Activated naive CD8-positive, alpha-beta T cell treated with anti-CD3 and anti-CD28 coated beads, Interleukin-2, amount 50 U/mL, for 16 hours (primary cell): Measurements from ENCODE around the gene NRG4.
A peak's percentile ranks its signal among the peaks of the same experiment; 100 is the strongest.
"Not testable (repeated sequence)": the region's sequence is repeated elsewhere in the genome, so short reads cannot be mapped to it uniquely, and the experiment has no call there.

ENCODE experiments used
- DNase-seq: peaks from one replicate; pipeline ENCODE4 v3.0.0-alpha.2; 2020; ENCODE audit warnings: low read depth, low spot score

NRG4 gene

GRCh38 chr15:75927601-75928000 is 84.6 kb downstream of the NRG4 start:
- no peak for DNase-seq

- DNase-seq: no peak
Observed at GRCh38 chr15:75926931-75927330, 85.3 kb downstream of the NRG4 start.

- DNase-seq: no peak
Observed at GRCh38 chr15:75925440-75925839, 86.8 kb downstream of the NRG4 start.

- no peak for DNase-seq
Observed at GRCh38 chr15:75924576-75924975, 87.6 kb downstream of the NRG4 start.

- no peak for DNase-seq
Observed at GRCh38 chr15:75923756-75924155, 88.5 kb downstream of the NRG4 start.

DNA sequence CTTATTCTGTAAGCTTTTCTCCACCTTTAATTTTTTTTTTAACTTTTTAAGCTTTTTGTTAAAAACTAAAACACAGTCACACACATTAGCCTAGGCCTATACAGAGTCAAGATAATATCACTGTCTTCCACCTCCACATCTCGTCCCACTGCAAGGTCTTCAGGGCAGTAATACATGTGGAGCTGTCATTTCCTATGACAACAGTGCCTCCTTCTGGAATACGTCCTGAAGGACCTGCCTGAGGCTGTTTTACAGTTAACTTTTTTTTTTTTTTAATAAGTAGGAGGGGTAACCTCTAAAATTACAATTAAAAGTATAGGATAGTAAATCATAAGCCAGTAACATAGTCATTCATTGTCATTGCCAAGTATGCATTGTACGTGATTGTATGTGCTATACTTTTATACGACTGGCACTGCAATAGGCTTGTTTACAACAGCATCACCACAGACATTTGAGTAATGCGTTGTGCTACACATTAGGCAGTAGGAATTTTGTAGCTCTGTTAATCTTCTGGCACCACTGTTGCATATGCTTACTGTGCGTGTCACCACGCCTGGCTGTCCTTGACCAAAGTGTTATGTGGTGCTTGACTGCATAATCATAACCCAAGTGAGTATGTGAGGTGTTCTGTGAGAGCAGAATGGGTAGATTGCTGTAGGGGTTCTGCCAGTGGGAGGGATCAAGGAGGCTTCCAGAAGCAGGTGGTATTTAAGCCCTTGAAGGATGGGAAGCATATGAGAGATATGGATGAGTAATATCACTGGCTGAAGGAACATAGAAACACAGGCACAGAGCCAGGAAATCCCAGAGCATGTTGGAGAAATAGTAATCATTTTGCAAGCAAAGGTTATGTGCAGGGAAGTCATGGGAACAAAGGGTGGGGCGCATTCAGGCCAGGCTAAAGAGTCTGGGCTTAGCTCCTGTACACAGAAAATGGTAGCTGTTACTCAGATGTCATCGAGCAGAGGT is 90.2 kb downstream of the NRG4 start:
- DNase-seq: no peak

GRCh38 chr15:75920079-75920478 is 92.1 kb downstream of the NRG4 start:
- DNase-seq: no peak

GRCh38 chr15:75918135-75918534 is 94.1 kb downstream of the NRG4 start:
- DNase-seq: no peak

GRCh38 chr15:75916978-75917377 is 95.2 kb downstream of the NRG4 start:
- DNase-seq: no peak

GRCh38 chr15:75910355-75910754 is 101.9 kb downstream of the NRG4 start:
- not testable (repeated sequence) for DNase-seq

GRCh38 chr15:75905231-75905630 is 107.0 kb downstream of the NRG4 start:
- no peak for DNase-seq

DNA sequence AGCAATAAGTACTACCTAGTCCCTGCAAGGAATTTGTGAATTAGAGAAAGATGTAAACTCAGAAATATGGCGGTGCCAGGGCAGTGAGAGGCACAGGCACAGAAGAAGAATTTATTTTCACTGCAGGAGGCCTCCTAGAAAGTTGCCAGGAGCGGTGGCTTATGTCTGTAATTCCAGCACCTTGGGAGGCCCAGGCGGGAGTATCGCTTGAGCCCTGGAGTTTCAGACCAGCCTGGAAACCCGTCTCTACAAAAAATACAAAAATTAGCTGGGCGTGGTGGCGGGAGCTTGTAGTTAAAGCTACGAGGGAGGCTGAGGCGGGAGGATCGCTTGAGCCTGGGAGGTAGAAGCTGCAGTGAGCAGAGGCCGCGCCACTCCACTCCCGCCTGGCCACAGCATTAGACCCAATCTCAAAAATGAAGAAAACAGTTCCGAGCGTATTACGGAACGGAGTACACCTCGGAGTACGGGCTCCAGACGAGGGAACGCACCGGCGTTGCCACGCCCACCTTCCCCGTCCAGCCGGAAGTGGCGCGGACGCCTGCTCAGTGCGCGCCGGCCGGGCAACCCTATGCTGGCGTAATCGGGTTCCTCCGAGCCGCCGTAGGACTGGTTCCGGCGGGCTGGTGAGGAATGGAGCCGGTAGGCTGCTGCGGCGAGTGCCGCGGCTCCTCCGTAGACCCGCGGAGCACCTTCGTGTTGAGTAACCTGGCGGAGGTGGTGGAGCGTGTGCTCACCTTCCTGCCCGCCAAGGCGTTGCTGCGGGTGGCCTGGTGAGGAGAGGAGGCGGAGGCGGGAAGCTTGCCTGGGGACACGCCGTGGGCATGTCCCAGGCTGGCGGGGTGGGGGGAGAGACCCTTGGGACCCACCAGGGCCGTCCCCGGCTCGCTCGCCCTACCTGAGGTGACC is 108.6 kb downstream of the NRG4 start, which contains the start of gene FBXO22:
TSS of gene FBXO22 (plus strand) at position 548 of the 909 bp plus-strand sequence. CDS start at position 634, 86 bp downstream.
- peak; percentile 83 for DNase-seq

DNA sequence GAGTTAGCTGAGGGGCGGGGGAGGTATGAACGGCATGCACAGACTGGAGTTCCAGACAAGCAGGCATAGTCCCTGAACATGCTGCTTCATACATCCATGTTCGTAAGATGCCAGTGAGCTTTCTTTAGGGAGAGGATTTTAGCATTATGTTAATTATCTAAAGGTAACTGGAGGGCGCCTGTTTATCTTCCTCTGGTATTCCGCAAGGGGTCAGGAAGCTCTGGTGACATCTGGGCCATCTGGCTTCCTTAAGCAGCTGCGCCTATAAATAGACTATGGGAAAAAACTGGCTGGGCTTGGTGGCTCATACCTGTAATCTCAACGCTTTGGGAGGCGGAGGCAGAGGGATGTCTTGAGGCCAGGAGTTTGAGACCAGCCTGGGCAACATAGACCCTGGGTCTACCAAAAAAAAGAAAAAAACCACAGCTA is 110.1 kb downstream of the NRG4 start:
- DNase-seq: no peak

DNA sequence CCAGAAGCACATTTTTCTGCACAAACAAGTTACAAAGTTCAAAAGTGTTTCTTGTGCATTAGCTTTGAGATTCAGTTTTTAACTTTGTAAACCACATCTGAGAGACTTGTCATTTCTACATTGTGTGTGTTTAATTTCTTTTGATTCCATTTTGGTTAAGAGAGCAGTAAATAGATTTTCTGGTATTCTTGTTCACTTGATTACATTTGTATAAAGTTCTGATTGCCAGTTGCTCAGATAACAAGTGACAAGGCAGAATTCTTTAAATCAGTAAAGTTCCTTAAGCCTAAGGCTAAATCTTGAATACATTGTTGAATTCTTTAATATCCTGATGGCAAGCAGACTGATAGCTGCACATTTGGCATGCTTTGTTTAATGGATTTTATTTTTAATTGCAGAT is 111.6 kb downstream of the NRG4 start:
- no peak for DNase-seq

- DNase-seq: no peak
Observed at GRCh38 chr15:75895731-75896130, 116.5 kb downstream of the NRG4 start.

GRCh38 chr15:75891895-75892294 is 120.3 kb downstream of the NRG4 start:
- DNase-seq: no peak
